AG08395 (cell line): ENCODE data around the gene NUDT15.
"Not testable (repeated sequence)": the region's sequence is repeated elsewhere in the genome, so short reads cannot be mapped to it uniquely, and the experiment has no call there.

Experiments
- DNase-seq: peaks from one replicate; pipeline ENCODE4 v3.0.0; 2012; ENCODE audit warnings: mixed read lengths, low spot score

NUDT15 gene

GRCh38 chr13:48043789-48044503, 6.4 kb downstream of the NUDT15 start:
- peak; percentile 66 for DNase-seq

- DNase-seq: no peak
Measured at GRCh38 chr13:48050550-48050949, 13.0 kb downstream of the NUDT15 start.

- DNase-seq: no peak
Measured at GRCh38 chr13:48054601-48055000, 17.1 kb downstream of the NUDT15 start.

- no peak for DNase-seq
Measured at GRCh38 chr13:48055712-48056111, 18.2 kb downstream of the NUDT15 start.

GRCh38 chr13:48058536-48058935, 21.0 kb downstream of the NUDT15 start:
- not testable (repeated sequence) for DNase-seq

- not testable (repeated sequence) for DNase-seq
Measured at GRCh38 chr13:48059951-48060350, 22.4 kb downstream of the NUDT15 start.

GRCh38 chr13:48066310-48066989, 28.9 kb downstream of the NUDT15 start:
- DNase-seq: peak; percentile 9

- no peak for DNase-seq
Measured at GRCh38 chr13:48068036-48068435, 30.5 kb downstream of the NUDT15 start.

- no peak for DNase-seq
Measured at GRCh38 chr13:48068952-48069351, 31.4 kb downstream of the NUDT15 start.

GRCh38 chr13:48069573-48069972, 32.0 kb downstream of the NUDT15 start:
- DNase-seq: no peak

GRCh38 chr13:48070942-48071341, 33.4 kb downstream of the NUDT15 start:
- DNase-seq: no peak

- no peak for DNase-seq
Measured at GRCh38 chr13:48072304-48072703, 34.8 kb downstream of the NUDT15 start.

GRCh38 chr13:48072787-48073186, 35.3 kb downstream of the NUDT15 start:
- DNase-seq: no peak

GRCh38 chr13:48074006-48074405, 36.5 kb downstream of the NUDT15 start:
- no peak for DNase-seq

GRCh38 chr13:48078251-48078656, 40.7 kb downstream of the NUDT15 start:
- no peak for DNase-seq

- no peak for DNase-seq
Measured at GRCh38 chr13:48081739-48082138, 44.2 kb downstream of the NUDT15 start.

- DNase-seq: no peak
Measured at GRCh38 chr13:48086272-48086671, 48.7 kb downstream of the NUDT15 start.

GRCh38 chr13:48093588-48093987, 56.1 kb downstream of the NUDT15 start:
- no peak for DNase-seq

GRCh38 chr13:48094404-48094780, 56.9 kb downstream of the NUDT15 start:
- peak; percentile 21 for DNase-seq

GRCh38 chr13:48094781-48095502, 57.4 kb downstream of the NUDT15 start, which contains the start of gene MED4:
Gene MED4 (minus strand): TSS chr13:48095104. CDS start chr13:48095078, 26 bp downstream.
- DNase-seq: peak; percentile 99

- DNase-seq: no peak
Measured at GRCh38 chr13:48096670-48097069, 59.1 kb downstream of the NUDT15 start.
